GM21737 (cell line): Measurements from ENCODE around the gene AHCY.
"Not testable (repeated sequence)": the region's sequence is repeated elsewhere in the genome, so short reads cannot be mapped to it uniquely, and the experiment has no call there.

Experiments used
- ATAC-seq: cut with Tn5 transposase; IDR thresholded peaks from one replicate; pipeline ENCODE4 v1.9.1; 2021; ENCODE audit warnings: mild to moderate bottlenecking, moderate library complexity; ENCODE audit not compliant: unreplicated experiment

AHCY gene

DNA sequence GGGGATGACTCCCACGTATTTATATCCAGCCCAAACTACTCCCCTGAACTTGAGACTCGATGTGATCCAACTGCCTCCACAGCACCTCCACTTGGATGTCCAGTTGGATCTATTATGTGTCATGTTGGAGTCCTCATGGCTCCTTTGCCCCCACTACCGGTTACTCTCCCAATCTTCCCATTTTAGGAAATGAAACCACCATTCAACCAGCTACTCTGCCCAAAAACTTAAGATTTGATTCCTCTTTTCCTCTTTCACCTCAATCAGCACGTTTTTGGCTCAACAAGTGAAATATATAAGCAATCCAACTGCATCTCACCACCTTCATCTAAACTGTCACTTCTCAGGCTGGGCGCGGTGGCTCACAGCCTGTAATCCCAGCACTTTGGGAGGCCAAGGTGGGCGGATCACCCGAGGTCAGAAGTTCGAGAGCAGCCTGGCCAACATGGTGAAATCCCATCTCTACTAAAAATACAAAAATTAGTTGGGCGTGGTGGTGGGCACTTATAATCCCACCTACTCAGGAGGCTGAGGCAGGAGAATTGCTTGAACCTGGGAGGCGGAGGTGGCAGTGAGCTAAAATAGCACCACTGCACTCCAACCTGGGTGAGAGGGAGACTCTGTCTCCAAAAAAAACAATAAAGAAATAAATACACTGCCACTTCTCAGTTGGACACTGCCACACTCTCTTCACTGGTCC is 3.4 kb downstream of the AHCY start:
- ATAC-seq: no peak

DNA sequence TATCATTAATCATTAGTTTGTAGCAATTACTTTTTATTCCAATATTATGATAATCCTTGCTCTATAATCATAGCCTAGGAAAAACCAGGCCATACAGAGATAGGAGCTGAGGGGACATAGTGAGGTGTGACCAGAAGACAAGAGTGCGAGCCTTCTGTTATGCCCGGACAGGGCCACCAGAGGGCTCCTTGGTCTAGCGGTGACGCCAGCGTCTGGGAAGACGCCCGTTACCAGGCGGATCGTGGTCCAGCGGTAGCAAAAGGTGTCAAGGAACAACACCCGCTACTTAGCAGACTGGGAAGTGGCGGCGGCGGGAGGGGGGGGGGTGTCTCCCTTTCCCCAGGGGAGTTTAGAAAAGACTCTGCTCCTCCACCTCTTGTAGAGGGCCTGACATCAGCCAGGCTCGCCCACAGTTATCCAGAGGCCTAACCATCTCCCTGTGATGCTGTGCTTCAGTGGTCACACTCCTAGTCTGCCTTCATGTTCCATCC is 4.8 kb downstream of the AHCY start:
- not testable (repeated sequence) for ATAC-seq

DNA sequence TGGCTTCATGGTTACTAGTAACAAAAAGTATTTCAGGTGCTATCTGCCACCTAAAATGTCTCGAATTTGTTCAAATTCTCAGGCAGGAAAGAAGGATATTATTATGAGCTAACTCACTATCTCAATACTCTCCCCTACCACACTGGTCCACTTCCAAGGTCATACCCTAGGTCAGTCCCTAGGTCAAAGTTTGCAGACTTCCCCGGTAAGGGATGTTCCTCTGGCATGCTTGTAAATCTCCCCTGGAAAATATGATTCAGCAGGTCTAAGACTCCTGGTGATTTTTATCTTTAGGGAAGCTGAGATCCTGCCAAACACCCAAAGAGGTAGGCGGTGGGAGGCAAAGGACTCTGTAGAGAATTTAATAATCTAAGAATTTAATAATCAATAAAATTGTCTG is 6.7 kb downstream of the AHCY start:
- no peak for ATAC-seq

DNA sequence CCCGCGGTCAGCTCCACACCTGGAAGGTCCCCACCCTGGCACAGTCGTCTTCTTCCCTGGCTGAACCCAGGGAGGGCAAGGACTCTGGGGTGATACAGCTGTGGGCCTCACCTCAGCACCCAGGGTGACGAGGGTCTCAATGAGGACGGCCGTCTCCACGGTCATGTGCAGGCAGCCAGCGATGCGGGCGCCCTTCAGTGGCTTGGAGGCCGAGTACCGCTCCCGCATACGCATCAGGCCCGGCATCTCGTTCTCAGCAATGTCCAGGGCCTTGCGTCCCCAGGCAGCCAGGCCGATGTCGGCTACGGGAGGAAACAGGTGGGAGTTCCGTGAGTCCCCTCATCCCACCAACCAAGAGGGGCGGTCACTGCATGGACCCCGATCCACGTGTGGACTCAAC is 7.9 kb downstream of the AHCY start:
- no peak for ATAC-seq

DNA sequence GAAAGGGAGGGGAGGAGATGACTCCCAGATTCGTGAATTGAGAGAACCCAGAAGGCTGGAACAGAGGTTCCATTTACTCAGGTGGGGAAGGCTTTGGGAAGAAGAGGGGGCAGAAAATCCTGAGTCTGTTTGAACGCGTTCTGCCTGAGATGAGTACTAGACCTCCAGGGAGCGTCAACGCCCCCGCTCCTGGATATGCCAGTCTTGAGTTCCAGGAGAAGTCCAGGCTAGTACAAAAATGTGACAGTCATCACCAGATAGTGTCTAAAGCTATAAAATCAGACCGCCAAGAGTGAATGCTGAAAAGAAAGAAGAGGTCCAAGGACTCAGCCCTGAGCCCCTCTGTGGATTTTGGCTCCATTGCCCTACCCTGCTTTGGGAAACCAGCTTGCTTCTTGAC is 8.6 kb downstream of the AHCY start:
- no peak for ATAC-seq

DNA sequence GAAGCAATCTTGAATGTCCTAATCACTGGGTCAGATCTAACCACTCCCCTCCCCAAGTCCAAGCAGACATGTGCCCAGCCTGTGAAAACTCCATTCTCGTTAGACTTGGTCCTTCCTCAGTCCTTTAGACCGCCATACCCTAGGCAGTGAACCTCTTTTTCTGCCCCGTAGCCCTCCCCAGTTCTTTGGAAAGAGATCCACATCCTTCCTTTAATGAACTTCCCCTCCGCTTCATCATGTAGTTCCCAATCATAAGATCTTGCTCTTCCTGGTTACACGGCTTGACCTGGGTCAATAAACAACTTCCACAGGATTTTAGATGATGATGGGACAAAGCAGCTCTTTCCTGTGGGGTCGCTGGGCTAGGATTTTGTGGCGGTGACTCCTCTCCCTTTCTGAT is 9.6 kb downstream of the AHCY start:
- no peak for ATAC-seq

DNA sequence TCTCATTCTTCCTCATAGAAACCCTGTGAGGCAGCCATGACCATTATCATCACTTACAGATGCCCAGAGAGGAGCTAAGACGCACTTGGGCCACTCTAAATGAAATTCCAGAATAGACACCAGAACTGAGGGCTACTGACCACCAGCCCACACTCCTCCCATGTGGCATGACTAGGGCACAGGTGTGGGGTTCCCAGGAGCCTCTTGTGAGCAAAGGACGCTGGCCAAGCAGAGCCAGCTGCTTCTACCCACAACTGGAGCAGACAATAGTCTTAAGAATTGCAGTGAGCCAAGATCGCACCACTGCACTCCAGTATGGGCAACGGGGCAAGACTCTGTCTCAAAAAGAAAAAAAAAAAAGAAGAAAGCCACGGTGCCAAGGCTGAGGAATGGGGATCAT is 10.0 kb downstream of the AHCY start:
- no peak for ATAC-seq

DNA sequence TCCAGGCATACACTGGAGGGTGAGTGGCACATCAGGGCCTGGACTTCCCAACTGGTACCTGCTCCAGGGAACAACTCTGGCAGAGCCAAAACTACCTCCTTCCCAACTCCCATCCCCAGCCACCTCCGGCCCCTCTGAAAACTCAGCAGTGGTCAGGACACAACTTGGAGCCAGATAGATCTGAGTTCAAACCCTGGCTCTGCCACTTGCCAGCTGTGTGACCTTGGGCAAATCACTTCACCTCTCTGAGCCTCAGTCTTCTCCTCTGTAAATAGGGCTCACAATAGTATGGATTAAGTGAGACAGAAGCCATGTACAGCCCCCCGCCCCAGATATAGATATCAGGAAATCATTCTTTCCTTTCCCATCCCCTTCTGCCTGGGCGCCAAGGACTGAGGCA is 10.7 kb downstream of the AHCY start:
- ATAC-seq: no peak

DNA sequence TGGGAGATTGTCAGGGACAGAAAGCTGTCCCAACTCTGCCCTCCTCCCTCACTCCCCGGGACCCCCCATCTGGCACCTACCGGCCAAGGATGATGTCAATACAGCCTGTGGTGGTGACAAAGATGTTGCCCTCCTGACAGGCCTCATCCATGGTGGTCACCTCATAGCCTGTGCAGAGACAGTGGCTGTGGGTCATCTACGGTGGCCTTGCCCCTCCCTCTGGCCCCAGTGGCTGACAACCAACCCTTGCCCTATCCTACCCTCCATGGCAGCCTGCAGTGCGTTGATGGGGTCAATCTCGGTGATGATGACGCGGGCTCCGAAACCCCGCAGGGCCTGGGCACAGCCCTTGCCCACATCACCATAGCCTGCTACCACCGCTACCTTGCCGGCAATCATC is 12.7 kb downstream of the AHCY start:
- no peak for ATAC-seq

DNA sequence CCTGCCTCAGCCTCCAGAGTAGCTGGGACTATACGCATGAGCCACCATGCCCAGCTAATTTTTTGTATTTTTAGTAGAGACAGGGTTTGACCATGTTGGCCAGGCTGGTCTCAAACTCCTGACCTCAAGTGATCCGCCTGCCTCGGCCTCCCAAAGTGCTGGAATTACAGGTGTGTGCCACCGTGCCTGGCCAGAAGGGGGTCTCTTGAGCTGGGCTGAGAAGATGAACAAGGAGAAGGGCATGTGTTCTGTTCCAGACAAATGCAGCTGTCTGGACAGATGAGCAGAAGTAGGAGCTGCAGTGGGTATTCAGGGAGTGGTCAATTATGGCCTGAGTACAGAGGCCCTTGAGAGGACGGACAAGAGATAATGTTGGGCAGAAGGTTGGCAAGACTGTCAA is 15.7 kb downstream of the AHCY start:
- ATAC-seq: not testable (repeated sequence)

DNA sequence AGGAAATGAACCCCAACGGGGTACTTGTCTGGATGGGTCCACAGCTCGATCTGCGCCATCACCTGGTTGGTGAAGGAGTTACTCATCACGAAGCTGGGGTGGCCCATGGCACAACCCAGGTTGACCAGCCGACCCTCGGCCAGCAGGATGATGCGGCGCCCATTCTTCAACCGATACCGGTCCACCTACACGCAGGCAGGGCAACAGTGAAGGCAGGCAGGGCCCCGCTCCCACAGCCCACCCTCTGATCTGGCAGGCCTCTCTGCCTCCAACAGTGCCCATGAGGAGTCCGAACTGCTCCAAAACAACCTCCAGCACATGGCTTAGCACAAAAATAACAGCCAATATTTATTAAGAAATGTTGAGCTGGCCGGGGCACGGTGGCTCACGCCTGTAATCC is 17.7 kb downstream of the AHCY start:
- ATAC-seq: no peak

DNA sequence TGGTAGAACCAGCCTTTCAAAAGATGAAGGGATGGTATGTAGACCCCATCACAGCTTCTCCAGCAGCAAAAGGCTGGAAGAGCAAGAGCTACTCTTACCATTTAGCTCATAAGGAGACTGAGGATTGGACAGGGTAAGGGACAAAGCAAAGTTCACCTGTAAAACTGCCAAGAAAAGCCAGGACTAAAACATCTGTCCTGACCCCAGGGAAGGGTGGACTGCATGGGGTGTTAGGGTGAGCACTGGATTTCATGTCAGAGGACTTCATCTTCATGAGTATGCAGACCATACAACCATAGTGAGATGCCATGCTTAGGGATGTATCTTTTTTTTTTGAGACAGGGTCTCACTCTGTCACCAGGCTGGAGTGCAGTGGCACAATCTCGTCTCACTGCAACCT is 19.3 kb downstream of the AHCY start:
- ATAC-seq: no peak

DNA sequence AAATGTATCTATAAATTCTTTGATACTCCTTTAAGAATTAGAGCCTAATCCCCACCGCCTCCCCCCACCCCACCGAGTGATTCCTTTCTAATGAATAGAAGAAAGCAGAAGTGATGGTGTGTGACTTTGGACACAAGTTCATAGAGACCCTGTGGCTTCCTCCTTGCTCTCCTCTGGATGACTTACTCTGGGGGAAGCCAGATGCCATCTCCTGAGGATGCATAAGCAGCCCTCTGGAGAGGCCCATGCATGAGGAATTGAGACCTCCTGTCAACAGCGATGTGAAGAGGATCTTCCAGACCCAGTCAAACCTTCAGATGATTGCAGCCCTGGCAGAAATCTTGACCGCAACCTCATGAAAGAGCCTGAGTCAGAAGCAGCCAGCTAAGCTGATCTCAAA is 21.1 kb downstream of the AHCY start:
- ATAC-seq: no peak

DNA sequence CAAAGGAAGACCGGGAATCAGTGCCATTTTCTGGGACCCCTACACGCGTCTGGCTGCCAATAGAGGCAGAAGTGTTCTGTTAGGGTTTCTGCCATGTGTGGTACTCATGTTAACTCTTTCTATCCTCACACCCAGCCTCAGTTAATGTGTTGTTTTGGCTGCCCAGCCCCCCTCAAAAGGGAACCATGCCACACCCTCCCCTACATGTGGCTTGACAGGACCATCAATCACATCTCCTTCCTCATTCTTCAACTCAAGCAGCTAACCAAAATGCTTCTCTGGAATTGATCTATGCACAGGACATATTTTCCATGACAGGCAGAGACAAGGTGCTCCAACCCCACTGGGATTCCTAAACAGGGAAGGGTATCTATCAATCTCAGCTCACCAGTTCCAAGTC is 22.0 kb downstream of the AHCY start:
- ATAC-seq: no peak

DNA sequence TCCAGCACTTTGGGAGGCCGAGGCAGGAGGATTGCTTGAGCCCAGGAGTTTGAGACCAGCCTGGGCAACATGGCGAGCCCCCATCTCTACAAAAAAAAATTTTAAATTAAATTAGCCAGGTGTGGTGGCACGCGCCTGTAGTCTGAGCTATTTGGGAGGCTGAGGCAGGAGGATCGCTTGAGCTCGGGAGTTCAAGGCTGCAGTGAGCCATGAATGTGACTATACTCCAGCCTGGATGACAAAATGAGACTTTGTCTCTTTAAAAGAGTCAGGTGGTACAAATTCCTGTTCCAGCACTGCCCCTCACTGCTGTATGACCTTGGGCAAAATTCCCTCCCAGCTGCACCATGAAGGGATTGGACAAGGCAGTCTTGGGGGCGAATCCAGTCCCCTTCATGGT is 28.5 kb downstream of the AHCY start:
- no peak for ATAC-seq

DNA sequence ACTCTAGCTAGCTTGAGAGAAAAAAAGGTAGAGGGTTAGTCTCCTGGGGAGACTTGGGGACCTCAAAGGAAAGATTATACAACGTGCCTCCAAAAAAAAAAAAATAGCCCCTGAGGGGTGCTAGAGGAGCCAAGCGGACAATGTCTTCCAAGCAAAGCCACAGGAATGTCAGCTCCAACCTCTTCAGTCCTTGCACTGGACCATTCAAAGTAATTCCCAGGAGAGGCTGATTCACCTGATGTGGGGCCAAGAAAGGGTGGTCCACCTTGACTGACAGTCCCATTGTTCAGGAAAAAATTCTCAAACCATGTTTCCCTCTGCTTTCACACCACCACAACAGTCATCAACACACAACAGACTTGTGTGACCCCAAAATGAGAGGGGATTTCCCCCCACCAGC is 31.2 kb downstream of the AHCY start:
- ATAC-seq: no peak

DNA sequence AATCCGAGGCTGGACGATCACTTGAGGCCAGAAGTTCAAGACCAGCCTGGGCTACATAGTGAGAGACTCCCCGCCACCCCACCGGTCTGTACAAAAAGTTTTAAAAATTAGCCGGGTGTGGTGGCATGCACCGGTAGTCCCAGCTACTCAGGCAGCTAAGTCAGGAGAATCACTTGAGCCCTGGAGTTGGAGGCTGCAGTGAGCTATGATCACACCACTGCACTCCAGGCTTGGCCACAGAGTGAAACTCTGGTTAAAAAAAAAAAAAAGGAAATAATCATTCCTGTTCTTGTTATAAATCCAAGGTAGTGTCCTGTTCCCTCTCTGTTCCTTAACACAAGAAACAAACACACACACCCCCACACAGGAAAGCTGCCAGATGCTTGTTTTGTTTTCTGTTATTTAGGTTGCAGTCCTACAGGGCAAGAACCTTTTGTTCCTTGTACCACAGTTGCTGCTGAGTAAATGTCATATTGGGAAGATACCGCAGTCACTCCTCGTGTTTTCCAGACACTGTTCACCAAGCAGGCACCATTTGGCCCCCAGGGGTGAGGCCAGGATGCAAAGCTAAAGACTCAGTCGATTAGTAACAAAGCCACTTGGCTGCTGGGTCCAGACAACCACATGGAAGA is 33.0 kb downstream of the AHCY start:
- ATAC-seq: no peak

DNA sequence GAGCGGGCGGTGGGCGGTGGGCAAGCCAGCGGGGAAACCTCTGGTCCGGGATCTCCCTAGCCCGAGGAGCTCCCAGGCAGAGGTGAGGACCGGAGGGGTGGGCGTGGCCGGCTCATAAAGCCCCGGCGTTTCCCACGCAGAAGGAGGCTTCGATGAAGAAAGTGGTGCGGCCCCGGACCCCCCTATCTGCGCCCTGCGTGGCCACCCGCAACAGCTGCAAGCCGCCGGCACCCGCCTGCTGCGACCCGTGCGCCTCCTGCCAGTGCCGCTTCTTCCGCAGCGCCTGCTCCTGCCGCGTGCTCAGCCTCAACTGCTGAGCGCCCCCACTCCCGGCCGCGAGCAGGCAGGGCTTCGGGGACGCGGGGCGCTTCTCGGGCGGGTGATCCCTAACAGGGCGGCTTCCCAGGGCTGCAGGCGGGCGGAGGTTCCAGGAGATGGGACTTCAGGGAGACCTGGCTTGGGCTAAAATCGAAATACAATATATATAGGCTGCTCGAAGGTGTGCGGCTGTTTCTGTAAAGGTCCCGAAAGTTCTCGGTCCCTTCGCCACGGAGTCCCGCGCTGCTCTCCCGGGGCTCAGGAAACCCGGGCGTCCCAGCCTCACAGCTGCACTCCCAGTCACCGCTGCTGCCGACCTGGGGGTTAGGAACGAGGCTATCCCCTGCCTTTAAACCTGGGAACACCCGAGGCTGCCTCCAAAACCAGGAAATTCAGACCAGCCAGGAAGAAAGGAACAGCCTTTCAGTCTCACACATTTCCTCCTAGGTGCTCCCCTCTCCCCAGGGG is 34.1 kb downstream of the AHCY start:
- ATAC-seq: no peak

DNA sequence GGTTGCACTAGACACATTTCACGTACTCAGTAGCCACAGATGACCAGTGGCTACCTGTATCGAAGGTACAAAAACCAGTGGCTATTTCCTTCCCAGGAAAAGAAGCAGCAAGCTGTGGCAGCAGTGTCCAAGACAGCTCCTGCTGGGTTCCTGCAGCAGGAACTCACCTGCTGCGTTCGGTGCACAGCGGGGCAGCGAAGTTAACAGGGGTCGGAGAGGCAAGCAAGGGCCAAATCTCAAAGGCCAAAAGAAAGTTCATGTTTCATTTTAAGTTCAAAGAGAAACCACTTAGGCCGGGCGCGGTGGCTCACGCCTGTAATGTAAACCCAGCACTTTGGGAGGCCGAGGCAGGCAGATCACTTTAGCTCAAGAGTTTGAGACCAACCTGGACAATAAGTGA is 35.0 kb downstream of the AHCY start:
- no peak for ATAC-seq

DNA sequence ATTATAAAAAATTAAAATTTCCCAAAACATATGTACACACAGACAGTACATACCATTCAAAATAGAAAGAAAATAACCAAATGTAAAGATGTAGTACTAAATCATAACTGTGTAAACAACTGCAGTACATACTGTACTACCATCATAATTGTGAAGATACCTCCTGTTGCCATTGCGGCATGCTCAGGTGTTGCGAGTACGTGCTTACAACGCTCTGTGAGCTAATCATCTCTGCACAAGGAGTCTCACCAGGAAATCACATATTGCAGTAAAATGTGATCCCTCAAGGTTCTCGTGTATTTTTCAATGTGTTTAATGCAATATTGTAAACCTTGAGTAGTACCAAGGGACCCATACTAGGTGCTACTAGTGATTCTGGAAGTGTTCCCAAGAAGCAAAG is 39.0 kb downstream of the AHCY start:
- ATAC-seq: no peak

DNA sequence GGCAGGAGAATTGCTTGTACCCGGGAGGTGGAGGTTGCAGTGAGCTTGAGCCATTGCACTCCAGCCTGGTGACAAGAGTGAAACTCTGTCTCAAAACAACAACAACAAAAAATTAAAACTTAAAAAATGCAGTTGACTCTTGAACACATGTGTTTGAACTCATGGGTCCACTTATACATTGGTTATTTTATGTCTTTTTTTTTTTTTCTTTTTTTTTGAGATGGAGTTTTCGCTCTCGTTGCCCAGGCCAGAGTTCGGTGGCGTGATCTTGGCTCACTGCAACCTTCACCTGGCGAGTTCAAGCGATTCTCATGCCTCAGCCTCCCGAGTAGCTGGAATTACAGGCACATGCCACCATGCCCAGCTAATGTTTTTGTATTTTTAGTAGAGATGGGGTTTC is 39.7 kb downstream of the AHCY start:
- not testable (repeated sequence) for ATAC-seq
